GM19193 (cell line): ENCODE data around the gene SIN3A.

Experiments
- POLR2A ChIP-seq: IDR thresholded peaks from 4 replicates; pipeline ENCODE4 v1.6.1; 2011; ENCODE audit not compliant: insufficient read depth, insufficient read length; ENCODE audit errors: extremely low read depth

Gene SIN3A

DNA sequence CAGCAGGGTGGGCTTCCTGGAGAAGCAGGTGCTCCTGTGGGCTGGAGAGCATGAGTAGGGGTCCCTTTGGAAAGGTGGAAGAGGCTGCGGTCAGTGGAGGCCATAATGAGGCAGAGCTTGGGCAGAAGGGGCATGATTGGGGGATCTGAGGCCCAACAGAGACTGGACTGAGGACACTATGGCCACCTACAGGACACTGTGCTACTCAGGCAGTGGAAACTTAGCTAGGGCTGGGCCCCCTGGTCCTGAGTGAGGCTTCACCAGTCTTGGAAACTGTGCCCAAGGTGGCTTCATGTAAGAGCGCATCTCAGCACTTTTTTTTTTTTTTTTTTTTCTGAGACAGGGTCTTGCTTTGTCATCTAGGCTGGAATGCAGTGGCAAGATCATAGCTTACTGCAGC lies 121.9 kb downstream of the SIN3A start:
- no peak for TF ChIP-seq POLR2A

- TF ChIP-seq POLR2A, result no peak
Observed at GRCh38 chr15:75328493-75329314, 122.8 kb downstream of the SIN3A start.

- no peak for TF ChIP-seq POLR2A
Observed at GRCh38 chr15:75327491-75327890, 124.0 kb downstream of the SIN3A start.

GRCh38 chr15:75327005-75327404 lies 124.5 kb downstream of the SIN3A start:
- TF ChIP-seq POLR2A, result no peak

GRCh38 chr15:75325922-75326321 lies 125.6 kb downstream of the SIN3A start:
- TF ChIP-seq POLR2A, result no peak

- no peak for TF ChIP-seq POLR2A
Observed at GRCh38 chr15:75321711-75322110, 129.8 kb downstream of the SIN3A start.
